ENCODE results near the gene ACAT2.

DNA sequence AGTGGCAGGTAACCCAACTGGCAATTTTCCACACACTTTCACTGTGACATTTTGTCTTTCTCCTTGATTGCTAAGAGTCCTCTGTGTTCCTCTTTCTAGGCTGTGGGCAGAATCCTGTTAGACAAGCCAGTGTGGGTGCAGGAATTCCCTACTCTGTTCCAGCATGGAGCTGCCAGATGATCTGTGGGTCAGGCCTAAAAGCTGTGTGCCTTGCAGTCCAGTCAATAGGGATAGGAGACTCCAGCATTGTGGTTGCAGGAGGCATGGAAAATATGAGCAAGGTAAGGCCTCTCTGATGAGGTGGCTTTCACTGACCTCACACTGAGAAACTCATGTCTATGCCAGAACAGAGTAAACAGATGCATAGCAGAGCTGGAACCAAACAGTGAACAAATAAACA, 5.1 kb downstream of the ACAT2 start:
- TF ChIP-seq, protein P1, sequence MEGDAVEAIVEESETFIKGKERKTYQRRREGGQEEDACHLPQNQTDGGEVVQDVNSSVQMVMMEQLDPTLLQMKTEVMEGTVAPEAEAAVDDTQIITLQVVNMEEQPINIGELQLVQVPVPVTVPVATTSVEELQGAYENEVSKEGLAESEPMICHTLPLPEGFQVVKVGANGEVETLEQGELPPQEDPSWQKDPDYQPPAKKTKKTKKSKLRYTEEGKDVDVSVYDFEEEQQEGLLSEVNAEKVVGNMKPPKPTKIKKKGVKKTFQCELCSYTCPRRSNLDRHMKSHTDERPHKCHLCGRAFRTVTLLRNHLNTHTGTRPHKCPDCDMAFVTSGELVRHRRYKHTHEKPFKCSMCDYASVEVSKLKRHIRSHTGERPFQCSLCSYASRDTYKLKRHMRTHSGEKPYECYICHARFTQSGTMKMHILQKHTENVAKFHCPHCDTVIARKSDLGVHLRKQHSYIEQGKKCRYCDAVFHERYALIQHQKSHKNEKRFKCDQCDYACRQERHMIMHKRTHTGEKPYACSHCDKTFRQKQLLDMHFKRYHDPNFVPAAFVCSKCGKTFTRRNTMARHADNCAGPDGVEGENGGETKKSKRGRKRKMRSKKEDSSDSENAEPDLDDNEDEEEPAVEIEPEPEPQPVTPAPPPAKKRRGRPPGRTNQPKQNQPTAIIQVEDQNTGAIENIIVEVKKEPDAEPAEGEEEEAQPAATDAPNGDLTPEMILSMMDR (IDR thresholded peaks at IDR 0.05) = no peak
- no peak for TF ChIP-seq POLR2A (IDR thresholded peaks at IDR 0.05)

Data from body of pancreas (tissue), 4 donors.